ENCODE data around the gene UQCRC2.
"Not testable (repeated sequence)": the region's sequence is repeated elsewhere in the genome, so short reads cannot be mapped to it uniquely, and the experiment has no call there.

The UQCRC2 gene

DNA sequence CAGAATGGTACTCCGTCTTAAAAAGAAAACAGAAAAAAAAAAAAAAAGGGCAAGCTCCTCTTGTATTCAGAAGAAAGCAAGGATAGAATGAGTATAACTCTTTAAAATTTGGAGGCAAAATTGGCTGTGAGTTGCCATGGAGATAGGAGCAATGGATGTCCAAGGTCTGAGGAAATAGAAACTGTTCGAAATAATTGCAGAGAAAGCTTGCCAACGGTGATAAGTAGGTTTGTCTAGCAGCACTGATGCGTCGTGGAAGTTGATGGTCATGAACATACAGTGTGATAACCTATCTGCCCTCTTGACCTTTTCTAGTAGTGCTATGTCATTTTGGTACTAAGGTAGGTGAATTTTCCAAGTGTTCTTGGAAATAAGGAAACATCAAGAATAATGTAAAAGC lies 57.7 kb downstream of the UQCRC2 start:
- TF ChIP-seq ZNF274 (IDR thresholded peaks at IDR 0.05; ENCODE audit: low read depth, low read length), result no peak
- H3K4me3 ChIP-seq (ENCODE audit: low read length), result no peak overlapping the region

GRCh38 chr16:22012241-22012640 lies 59.1 kb downstream of the UQCRC2 start:
- H3K4me3 ChIP-seq (ENCODE audit: low read length), result no peak overlapping the region
- TF ChIP-seq ZNF274 (IDR thresholded peaks at IDR 0.05; ENCODE audit: low read depth, low read length), result no peak

GRCh38 chr16:22013486-22013885 lies 60.3 kb downstream of the UQCRC2 start:
- no peak overlapping the region for H3K4me3 ChIP-seq (ENCODE audit: low read length)
- no peak for TF ChIP-seq ZNF274 (IDR thresholded peaks at IDR 0.05; ENCODE audit: low read depth, low read length)

DNA sequence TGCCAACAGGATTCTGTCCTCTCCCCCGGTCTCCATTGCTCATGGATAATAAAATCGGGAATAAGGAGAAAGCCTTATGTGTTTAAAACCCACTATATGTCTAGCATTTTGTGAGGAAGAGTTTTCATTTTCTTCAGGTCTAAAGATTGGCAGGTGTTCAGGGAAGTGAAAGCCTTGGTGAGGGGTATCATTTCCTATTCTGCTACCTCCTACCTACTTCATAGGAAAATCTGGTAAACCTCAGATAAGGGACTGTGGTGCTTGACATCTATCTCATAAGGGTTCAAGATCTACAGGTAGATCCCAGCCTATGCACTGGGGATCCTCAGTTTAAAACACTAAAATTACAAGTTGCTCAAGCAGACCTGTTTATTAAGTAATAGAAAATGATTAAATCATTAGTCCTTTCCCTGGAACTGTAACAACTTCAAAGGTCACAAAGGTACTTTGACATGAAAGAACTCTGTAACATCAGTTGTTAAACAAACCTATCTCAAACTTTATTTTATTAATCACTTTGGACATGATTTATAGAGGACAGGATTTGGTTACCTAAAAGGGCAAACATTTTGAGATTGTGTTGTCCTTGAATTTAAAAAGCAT lies 61.2 kb downstream of the UQCRC2 start:
- H3K4me3 ChIP-seq (ENCODE audit: low read length), result peak overlapping the region; percentile 11; the same call in 1 of the 2 replicates
- no peak for TF ChIP-seq ZNF274 (IDR thresholded peaks at IDR 0.05; ENCODE audit: low read depth, low read length)

- no peak overlapping the region for H3K4me3 ChIP-seq (ENCODE audit: low read length)
- TF ChIP-seq ZNF274 (IDR thresholded peaks at IDR 0.05; ENCODE audit: low read depth, low read length), result no peak
Measured at GRCh38 chr16:22016927-22017326, 63.8 kb downstream of the UQCRC2 start.

- H3K4me3 ChIP-seq (ENCODE audit: low read length), result no peak overlapping the region
- TF ChIP-seq ZNF274 (IDR thresholded peaks at IDR 0.05; ENCODE audit: low read depth, low read length), result no peak
Measured at GRCh38 chr16:22018559-22018958, 65.4 kb downstream of the UQCRC2 start.

GRCh38 chr16:22022151-22022550 lies 69.0 kb downstream of the UQCRC2 start:
- TF ChIP-seq ZNF274 (IDR thresholded peaks at IDR 0.05; ENCODE audit: low read depth, low read length), result no peak
- no peak overlapping the region for H3K4me3 ChIP-seq (ENCODE audit: low read length)

DNA sequence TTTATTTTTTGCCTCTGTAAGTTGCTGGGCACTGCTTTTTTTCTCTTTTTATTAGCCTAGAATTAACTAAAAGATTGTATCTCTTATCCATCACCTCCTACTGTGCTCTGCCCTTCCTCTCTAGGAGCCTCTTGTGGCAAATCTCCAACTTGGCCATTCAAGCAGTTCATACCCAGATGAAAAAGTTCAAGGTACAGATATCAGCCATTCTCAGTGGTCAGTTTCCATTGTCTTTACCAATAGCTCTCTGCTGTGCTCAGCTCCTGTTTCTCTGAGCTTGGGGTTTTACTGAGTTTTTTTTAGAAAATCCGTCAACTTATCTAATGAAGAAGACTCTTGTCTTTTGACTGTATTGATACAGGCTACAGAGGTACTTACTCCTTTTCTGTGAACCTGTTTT lies 70.3 kb downstream of the UQCRC2 start:
- no peak overlapping the region for H3K4me3 ChIP-seq (ENCODE audit: low read length)
- no peak for TF ChIP-seq ZNF274 (IDR thresholded peaks at IDR 0.05; ENCODE audit: low read depth, low read length)

DNA sequence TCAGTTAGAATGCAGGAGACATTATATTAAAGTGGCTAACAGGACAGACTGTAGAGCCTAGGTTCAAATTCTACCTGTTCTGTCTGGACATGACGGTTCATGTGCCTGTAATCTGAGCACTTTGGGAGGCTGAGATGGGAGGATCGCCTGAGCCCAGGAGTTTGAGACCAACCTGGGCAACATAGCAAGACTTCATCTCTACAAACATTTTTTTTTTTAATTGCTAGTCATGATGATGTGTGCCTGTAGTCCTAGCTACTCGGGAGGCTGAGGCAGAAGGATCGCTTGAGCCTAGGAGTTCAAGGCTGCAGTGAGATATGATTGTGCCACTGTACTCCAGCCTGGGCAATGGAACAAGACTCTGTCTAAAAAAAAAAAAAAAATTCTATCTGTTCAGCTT lies 71.6 kb downstream of the UQCRC2 start:
- H3K4me3 ChIP-seq (ENCODE audit: low read length), result not testable (repeated sequence)

GRCh38 chr16:22027633-22028032 lies 74.5 kb downstream of the UQCRC2 start:
- H3K4me3 ChIP-seq (ENCODE audit: low read length), result no peak overlapping the region; the same call in 1 of the 2 replicates
- TF ChIP-seq ZNF274 (IDR thresholded peaks at IDR 0.05; ENCODE audit: low read depth, low read length), result no peak

- no peak for TF ChIP-seq ZNF274 (IDR thresholded peaks at IDR 0.05; ENCODE audit: low read depth, low read length)
- no peak overlapping the region for H3K4me3 ChIP-seq (ENCODE audit: low read length)
Measured at GRCh38 chr16:22029632-22030031, 76.5 kb downstream of the UQCRC2 start.

- H3K4me3 ChIP-seq (ENCODE audit: low read length), result no peak overlapping the region
- TF ChIP-seq ZNF274 (IDR thresholded peaks at IDR 0.05; ENCODE audit: low read depth, low read length), result no peak
Measured at GRCh38 chr16:22030087-22030812, 77.1 kb downstream of the UQCRC2 start.

- H3K4me3 ChIP-seq (ENCODE audit: low read length), result no peak overlapping the region
- TF ChIP-seq ZNF274 (IDR thresholded peaks at IDR 0.05; ENCODE audit: low read depth, low read length), result no peak
Measured at GRCh38 chr16:22031483-22032083, 78.4 kb downstream of the UQCRC2 start.
